ENCODE measurements around the gene SGCD. TPM values are rescaled to one million over a fixed set of nuclear protein-coding genes. Genes with fewer than 3 reads are reported as not detected.

Gene SGCD

DNA sequence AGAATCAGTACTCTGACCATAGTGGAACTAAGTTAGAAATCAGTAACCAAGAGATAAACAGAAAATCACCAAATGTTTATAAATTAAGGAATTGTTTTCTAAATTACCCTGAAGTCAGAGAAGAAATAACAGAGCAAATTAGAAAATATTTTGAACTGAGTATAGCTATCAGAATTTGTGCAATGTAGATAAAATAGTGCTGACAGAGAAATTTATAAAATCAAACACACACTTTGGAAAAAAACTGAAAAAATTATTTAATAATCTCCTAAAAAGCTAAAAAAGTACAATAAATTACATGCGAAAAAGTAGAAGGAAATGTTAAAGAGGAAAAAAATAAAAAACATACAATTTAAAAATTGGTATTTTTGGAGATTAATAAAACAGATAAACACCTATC is 486.0 kb downstream of the SGCD start:
- no peak overlapping the region for H2BK15ac ChIP-seq (ENCODE audit: low read depth, poor library complexity, severe bottlenecking)
- H3K4me3 ChIP-seq (ENCODE audit: insufficient read depth in 1 of 2, low read depth in 1 of 2, low read length in 2 of 2) = no peak overlapping the region
- no peak overlapping the region for H3K4ac ChIP-seq (ENCODE audit: low read depth in 1 of 2, low read length in 2 of 2)
- no peak for DNase-seq
- no peak overlapping the region for H2BK120ac ChIP-seq (ENCODE audit: low read depth, low read length)
- no peak overlapping the region for H2AK5ac ChIP-seq (ENCODE audit: low read length, severe bottlenecking)
- no peak overlapping the region for H4K91ac ChIP-seq (ENCODE audit: low read length)
- H3K4me1 ChIP-seq (ENCODE audit: control insufficient read depth, insufficient read depth, low read depth, low read length) = no peaks in the 10 kb centered on the region
- no peak overlapping the region for H3K27ac ChIP-seq (ENCODE audit: low read length, poor library complexity, severe bottlenecking)
- H2BK12ac ChIP-seq (ENCODE audit: low read length in 2 of 2) = no peak overlapping the region
- H3K79me1 ChIP-seq (replicated peaks; ENCODE audit: low read length, poor library complexity, severe bottlenecking) = no peaks in the 10 kb centered on the region
- H3K14ac ChIP-seq (ENCODE audit: low read length in 2 of 2) = no peak overlapping the region
- no peak overlapping the region for H4K8ac ChIP-seq (ENCODE audit: low read length)
- H2AFZ ChIP-seq (ENCODE audit: low read depth, low read length) = no peak overlapping the region
- WGBS = no CpG with 5 or more reads among the region's 1 CpG
- H2BK5ac ChIP-seq (ENCODE audit: low read depth, low read length, poor library complexity, severe bottlenecking) = no peak overlapping the region
- H3K36me3 ChIP-seq (ENCODE audit: control insufficient read depth in 1 of 2, insufficient read depth in 2 of 2, low read depth in 1 of 2, low read length in 2 of 2) = no peaks in the 10 kb centered on the region
- no peak overlapping the region for H3K4me2 ChIP-seq (ENCODE audit: low read length, poor library complexity, severe bottlenecking)
- H3K9me3 ChIP-seq (ENCODE audit: control insufficient read depth, low read length) = no peaks in the 10 kb centered on the region
- H3K18ac ChIP-seq (ENCODE audit: low read depth in 1 of 2, low read length in 2 of 2) = no peak overlapping the region
- H3K9ac ChIP-seq (ENCODE audit: low read length) = no peak overlapping the region
- H3K23ac ChIP-seq (ENCODE audit: low read length in 2 of 2) = no peak overlapping the region
- no peaks in the 10 kb centered on the region for H3K27me3 ChIP-seq (ENCODE audit: control insufficient read depth in 1 of 2, insufficient read depth in 1 of 2, low read length in 2 of 2)

DNA sequence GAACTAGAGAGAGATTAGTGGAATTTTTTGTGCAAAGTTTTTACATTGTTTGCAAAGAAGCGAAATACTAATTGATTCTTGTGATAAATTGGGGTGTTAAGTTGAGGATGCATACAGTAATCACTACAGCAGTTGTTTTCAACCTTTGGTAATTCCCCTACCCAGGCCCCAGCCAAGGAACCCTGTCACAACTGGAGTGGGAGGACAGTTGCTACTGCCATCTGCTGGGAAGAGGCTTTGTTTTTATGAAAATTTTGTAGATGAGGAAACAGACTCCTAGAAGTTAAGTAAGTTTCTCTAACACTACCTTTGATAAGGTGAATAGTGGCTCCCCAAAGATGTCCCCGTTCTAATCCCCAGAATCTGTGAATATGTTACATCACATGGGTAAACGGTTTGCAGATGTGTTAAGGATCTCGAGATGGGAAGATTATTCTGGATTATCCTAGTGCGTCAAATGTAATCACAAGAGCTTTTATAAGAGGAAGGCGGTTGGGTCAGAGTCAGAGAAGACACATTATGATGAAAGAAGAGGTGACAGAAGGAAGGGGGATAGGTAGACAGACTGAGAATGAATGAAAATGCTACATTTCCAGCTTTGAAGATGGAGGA is 489.1 kb downstream of the SGCD start:
- Histone ChIP-seq H2BK12ac (ENCODE audit: low read length in 2 of 2) (no peak overlapping the region), H3K36me3 (ENCODE audit: control insufficient read depth in 1 of 2, insufficient read depth in 2 of 2, low read depth in 1 of 2, low read length in 2 of 2) (no peaks in the 10 kb centered on the region), H4K91ac (ENCODE audit: low read length) (no peak overlapping the region), H3K79me1 (replicated peaks; ENCODE audit: low read length, poor library complexity, severe bottlenecking) (no peaks in the 10 kb centered on the region), H3K4me3 (ENCODE audit: insufficient read depth in 1 of 2, low read depth in 1 of 2, low read length in 2 of 2) (no peak overlapping the region), H4K8ac (ENCODE audit: low read length) (no peak overlapping the region), H3K14ac (ENCODE audit: low read length in 2 of 2) (no peak overlapping the region), H3K4me1 (ENCODE audit: control insufficient read depth, insufficient read depth, low read depth, low read length) (no peaks in the 10 kb centered on the region), H3K9ac (ENCODE audit: low read length) (no peak overlapping the region), H3K27ac (ENCODE audit: low read length, poor library complexity, severe bottlenecking) (no peak overlapping the region), H2BK15ac (ENCODE audit: low read depth, poor library complexity, severe bottlenecking) (no peak overlapping the region), H3K18ac (ENCODE audit: low read depth in 1 of 2, low read length in 2 of 2) (no peak overlapping the region), H2AFZ (ENCODE audit: low read depth, low read length) (no peak overlapping the region), H3K4ac (ENCODE audit: low read depth in 1 of 2, low read length in 2 of 2) (no peak overlapping the region), H3K23ac (ENCODE audit: low read length in 2 of 2) (no peak overlapping the region), H3K4me2 (ENCODE audit: low read length, poor library complexity, severe bottlenecking) (no peak overlapping the region), H2BK5ac (ENCODE audit: low read depth, low read length, poor library complexity, severe bottlenecking) (no peak overlapping the region), H3K9me3 (ENCODE audit: control insufficient read depth, low read length) (no peaks in the 10 kb centered on the region), H2BK120ac (ENCODE audit: low read depth, low read length) (no peak overlapping the region), H2AK5ac (ENCODE audit: low read length, severe bottlenecking) (no peak overlapping the region), H3K27me3 (ENCODE audit: control insufficient read depth in 1 of 2, insufficient read depth in 1 of 2, low read length in 2 of 2) (no peaks in the 10 kb centered on the region)
- DNase-seq = peak; percentile 29
- WGBS = 62% methylated on average over 5 of the region's 6 CpGs

Small RNA genes lying within 50 kb of the gene (small RNA-seq; reads per million reads assigned to genes)
- gene AC027308.1 (ENCODE audit: low read depth) = not detected
- gene RNU6-556P (ENCODE audit: low read depth) = not detected

Measured in mesenchymal stem cell (in vitro differentiated cells and primary cell).